ENCODE measurements around the gene TMEM205. TPM values are rescaled to one million over a fixed set of nuclear protein-coding genes. Genes with fewer than 3 reads are reported as not detected.

Gene TMEM205
- total and polyA plus RNA-seq, 10 of the 15 experiments (the other 5 are each of a cell fraction or from before 2014, with no cell fraction given): 27.8 to 144 (median 88.3) TPM

GRCh38 chr19:11324079-11324661, 21.9 kb downstream of the TMEM205 start (continued):
- TF ChIP-seq CBFB (IDR thresholded peaks at IDR 0.05; ENCODE audit: low read depth): peak; percentile 76
- no peak for TF ChIP-seq SP1 (IDR thresholded peaks at IDR 0.05; ENCODE audit: low read depth, low read length)
- TF ChIP-seq SUZ12 (IDR thresholded peaks at IDR 0.05; ENCODE audit: unreplicated experiment): no peak
- peak; percentile 63 for TF ChIP-seq ATF7 (IDR thresholded peaks at IDR 0.05; ENCODE audit: low read depth)
- 0 out of 2 replicates have a peak, but pooled peaks have one; percentile 28 for TF ChIP-seq ZNF687 (IDR thresholded peaks at IDR 0.05)
- TF ChIP-seq HSF1 (IDR thresholded peaks at IDR 0.05; ENCODE audit: low read depth, low read length): no peak
- TF ChIP-seq LARP7 (IDR thresholded peaks at IDR 0.05): no peak
- TF ChIP-seq ZNF24 (IDR thresholded peaks at IDR 0.05): no peak
- no peak for TF ChIP-seq FOXM1 (IDR thresholded peaks at IDR 0.05; ENCODE audit: low read depth, low read length)
- no peak for TF ChIP-seq ATF3 (IDR thresholded peaks at IDR 0.05; ENCODE audit: borderline replicate concordance, extremely low read depth, low read depth, low read length)
- peak; percentile 37; the same call in 1 of the 2 replicates for TF ChIP-seq NBN (IDR thresholded peaks at IDR 0.05)
- no peak for TF ChIP-seq SREBF1 (IDR thresholded peaks at IDR 0.05; ENCODE audit: low read length)
- no peak for TF ChIP-seq RELA (IDR thresholded peaks at IDR 0.05; ENCODE audit: borderline replicate concordance, partially characterized antibody)
- TF ChIP-seq HCFC1 (IDR thresholded peaks at IDR 0.05; ENCODE audit: low read length): no peak
- no peak for TF ChIP-seq CBX5 (IDR thresholded peaks at IDR 0.05; ENCODE audit: low read depth)
- TF ChIP-seq MTA2 (IDR thresholded peaks at IDR 0.05; ENCODE audit: low read depth): peak; percentile 53; the same call in 1 of the 2 replicates
- 0 out of 2 replicates have a peak, but pooled peaks have one; percentile 38 for TF ChIP-seq CHD2 (IDR thresholded peaks at IDR 0.05; ENCODE audit: borderline replicate concordance, low read depth, low read length)
- TF ChIP-seq RAD21 (IDR thresholded peaks at IDR 0.05; ENCODE audit: insufficient read depth, low read depth, low read length): no peak; the same call in 1 of the 2 replicates
- peak; percentile 56; the same call in 1 of the 2 replicates for TF ChIP-seq CREM (IDR thresholded peaks at IDR 0.05; ENCODE audit: low read depth)
- no peak for TF ChIP-seq ZNF622 (IDR thresholded peaks at IDR 0.05)
- TF ChIP-seq JUNB (IDR thresholded peaks at IDR 0.05): peak; percentile 45; the same call in 1 of the 2 replicates
- peak; percentile 57 for TF ChIP-seq ZNF384 (IDR thresholded peaks at IDR 0.05; ENCODE audit: borderline replicate concordance, low read depth, low read length)
- no peak for TF ChIP-seq EGR1 (IDR thresholded peaks at IDR 0.05; ENCODE audit: borderline replicate concordance in 1 of 2, low read depth in 2 of 2, low read length in 2 of 2)
- TF ChIP-seq IRF3 (IDR thresholded peaks at IDR 0.05): no peak
- peak; percentile 35 to 40; a peak in 3 of 4 replicates for TF ChIP-seq IKZF2 (IDR thresholded peaks at IDR 0.05)
- no peak for TF ChIP-seq ASH2L (IDR thresholded peaks at IDR 0.05; ENCODE audit: borderline replicate concordance, low read depth)
- no peak for TF ChIP-seq PAX8 (IDR thresholded peaks at IDR 0.05)
